Karpas-422 (cell line): ENCODE results near the gene RUNX1. TPM values are rescaled to one million over a fixed set of nuclear protein-coding genes. Genes with fewer than 3 reads are reported as not detected.

Experiments
- DNase-seq: peaks from one replicate; pipeline ENCODE4 v3.0.0-alpha.2; 2015
- H2AFZ ChIP-seq: fragments of 200-600 bp; sonication (generic); 2 replicates; pipeline ENCODE4 v1.6.1; 2014; ENCODE audit warnings: antibody characterized with exemption, low read length, mixed read lengths
- H3K27ac ChIP-seq: fragments of 200-600 bp; sonication (generic); 2 replicates; pipeline ENCODE4 v1.5.1; 2014; ENCODE audit warnings: mild to moderate bottlenecking, low read length, moderate library complexity
- H3K27me3 ChIP-seq: fragments of 200-600 bp; sonication (generic); 2 replicates; pipeline ENCODE4 v1.6.1; 2014; ENCODE audit warnings: low read length, mixed read lengths
- H3K36me3 ChIP-seq: fragments of 200-600 bp; sonication (generic); 2 replicates; pipeline ENCODE4 v1.6.1; 2014; ENCODE audit warnings: low read length, mixed read lengths; ENCODE audit not compliant: insufficient read depth
- H3K4me1 ChIP-seq: fragments of 200-600 bp; sonication (generic); 2 replicates; pipeline ENCODE4 v1.6.1; 2014; ENCODE audit warnings: mild to moderate bottlenecking, low read length, mixed read lengths
- H3K4me2 ChIP-seq: fragments of 200-600 bp; sonication (generic); 2 replicates; pipeline ENCODE4 v1.6.1; 2014; ENCODE audit warnings: low read length, low read depth, mild to moderate bottlenecking; ENCODE audit not compliant: poor library complexity, severe bottlenecking
- H3K4me3 ChIP-seq: fragments of 200-600 bp; sonication (generic); 2 replicates; pipeline ENCODE4 v1.5.1; 2014; ENCODE audit warnings: mild to moderate bottlenecking, antibody characterized with exemption, low read length, mixed read lengths
- H3K79me2 ChIP-seq: fragments of 200-600 bp; sonication (generic); 2 replicates; pipeline ENCODE4 v1.6.1; 2014; ENCODE audit warnings: mild to moderate bottlenecking, low read length, mixed read lengths
- H3K9ac ChIP-seq: fragments of 200-600 bp; sonication (generic); 2 replicates; pipeline ENCODE4 v1.6.0; 2014; ENCODE audit warnings: low read length
- H3K9me2 ChIP-seq: fragments of 200-600 bp; sonication (generic), shearing (Covaris generic); replicated peaks from 2 replicates; pipeline ENCODE4 v1.6.0; 2014; ENCODE audit warnings: mild to moderate bottlenecking, low read length, moderate library complexity; ENCODE audit not compliant: insufficient read depth
- H3K9me3 ChIP-seq: fragments of 300-700, 200-600 bp; sonication (generic); 2 replicates; pipeline ENCODE4 v1.6.1; 2014; ENCODE audit warnings: low read length, mixed read lengths
- H4K20me1 ChIP-seq: fragments of 200-600 bp; sonication (generic); 2 replicates; pipeline ENCODE4 v1.6.1; 2014; ENCODE audit warnings: mild to moderate bottlenecking, antibody characterized with exemption, low read length, low read depth; ENCODE audit not compliant: insufficient read depth
- total RNA-seq: library from RNA; depleted of rRNA; stranded (reverse); fragments of >200 nt; shearing (Covaris generic); gene quantifications from 2 replicates; pipeline ENCODE4 v1.2.3, GENCODE V29; 2014; ENCODE audit warnings: low replicate concordance

The RUNX1 gene
- total RNA-seq, 1 experiment from 2014 or later, result 20.5 TPM

- DNase-seq, result no peak
- 0 out of 2 replicates have a peak, but pooled peaks cover 16% of the 10 kb centered on the region for H4K20me1 ChIP-seq
- H3K27ac ChIP-seq, result no peak overlapping the region
- no peaks in the 10 kb centered on the region for H3K36me3 ChIP-seq
- no peak overlapping the region for H3K4me3 ChIP-seq
- H3K27me3 ChIP-seq, result no peaks in the 10 kb centered on the region
- H3K4me2 ChIP-seq, result no peak overlapping the region
- no peak overlapping the region for H2AFZ ChIP-seq
- H3K4me1 ChIP-seq, result peaks cover 10% of the 10 kb centered on the region
- no peak overlapping the region for H3K9ac ChIP-seq
- no peaks in the 10 kb centered on the region for H3K9me3 ChIP-seq
- no peaks in the 10 kb centered on the region for H3K9me2 ChIP-seq
- H3K79me2 ChIP-seq, result 0 out of 2 replicates have a peak, but pooled peaks cover 4% of the 10 kb centered on the region
Measured at GRCh38 chr21:34928637-34929036, 120.5 kb downstream of the RUNX1 start.

GRCh38 chr21:34927992-34928391 lies 121.1 kb downstream of the RUNX1 start:
- H4K20me1 ChIP-seq, result 0 out of 2 replicates have a peak, but pooled peaks cover 16% of the 10 kb centered on the region
- no peak overlapping the region for H3K4me3 ChIP-seq
- DNase-seq, result no peak
- no peaks in the 10 kb centered on the region for H3K9me2 ChIP-seq
- no peaks in the 10 kb centered on the region for H3K9me3 ChIP-seq
- no peak overlapping the region for H3K4me2 ChIP-seq
- H3K27ac ChIP-seq, result no peak overlapping the region
- no peak overlapping the region for H3K9ac ChIP-seq
- 0 out of 2 replicates have a peak, but pooled peaks cover 4% of the 10 kb centered on the region for H3K79me2 ChIP-seq
- H3K36me3 ChIP-seq, result no peaks in the 10 kb centered on the region
- H2AFZ ChIP-seq, result no peak overlapping the region
- peaks cover 10% of the 10 kb centered on the region for H3K4me1 ChIP-seq
- no peaks in the 10 kb centered on the region for H3K27me3 ChIP-seq

GRCh38 chr21:34926803-34927467 lies 122.2 kb downstream of the RUNX1 start:
- Histone ChIP-seq H3K4me3 (no peak overlapping the region), H3K9ac (no peak overlapping the region), H3K36me3 (no peaks in the 10 kb centered on the region), H2AFZ (no peak overlapping the region), H3K4me1 (peaks cover 10% of the 10 kb centered on the region), H3K27me3 (no peaks in the 10 kb centered on the region), H3K9me2 (no peaks in the 10 kb centered on the region), H4K20me1 (0 out of 2 replicates have a peak, but pooled peaks cover 16% of the 10 kb centered on the region), H3K27ac (no peak overlapping the region), H3K9me3 (no peaks in the 10 kb centered on the region), H3K4me2 (no peak overlapping the region), H3K79me2 (0 out of 2 replicates have a peak, but pooled peaks cover 4% of the 10 kb centered on the region)
- DNase-seq, result no peak

- H2AFZ ChIP-seq, result no peak overlapping the region
- DNase-seq, result no peak
- 0 out of 2 replicates have a peak, but pooled peaks cover 14% of the 10 kb centered on the region for H4K20me1 ChIP-seq
- H3K9me3 ChIP-seq, result no peaks in the 10 kb centered on the region
- 0 out of 2 replicates have a peak, but pooled peaks cover 4% of the 10 kb centered on the region for H3K79me2 ChIP-seq
- H3K4me3 ChIP-seq, result no peak overlapping the region
- no peak overlapping the region for H3K9ac ChIP-seq
- no peak overlapping the region for H3K4me2 ChIP-seq
- no peaks in the 10 kb centered on the region for H3K27me3 ChIP-seq
- no peaks in the 10 kb centered on the region for H3K36me3 ChIP-seq
- H3K4me1 ChIP-seq, result peaks cover 10% of the 10 kb centered on the region
- no peaks in the 10 kb centered on the region for H3K9me2 ChIP-seq
- H3K27ac ChIP-seq, result no peak overlapping the region
Measured at GRCh38 chr21:34925597-34925996, 123.5 kb downstream of the RUNX1 start.

- no peak for DNase-seq
- Histone ChIP-seq H3K9me3 (no peaks in the 10 kb centered on the region), H4K20me1 (0 out of 2 replicates have a peak, but pooled peaks cover 10% of the 10 kb centered on the region), H3K27ac (no peak overlapping the region), H3K9me2 (no peaks in the 10 kb centered on the region), H3K4me3 (no peak overlapping the region), H3K4me2 (no peak overlapping the region), H3K4me1 (peaks cover 10% of the 10 kb centered on the region), H3K79me2 (0 out of 2 replicates have a peak, but pooled peaks cover 4% of the 10 kb centered on the region), H3K27me3 (no peaks in the 10 kb centered on the region), H3K36me3 (no peaks in the 10 kb centered on the region), H3K9ac (no peak overlapping the region), H2AFZ (no peak overlapping the region)
Measured at GRCh38 chr21:34924771-34925419, 124.2 kb downstream of the RUNX1 start.

GRCh38 chr21:34924194-34924593 lies 124.9 kb downstream of the RUNX1 start:
- H3K36me3 ChIP-seq, result no peaks in the 10 kb centered on the region
- H3K9me2 ChIP-seq, result no peaks in the 10 kb centered on the region
- H2AFZ ChIP-seq, result no peak overlapping the region
- H4K20me1 ChIP-seq, result 0 out of 2 replicates have a peak, but pooled peaks cover 12% of the 10 kb centered on the region
- DNase-seq, result no peak
- H3K4me1 ChIP-seq, result peaks cover 10% of the 10 kb centered on the region
- no peak overlapping the region for H3K4me2 ChIP-seq
- no peak overlapping the region for H3K9ac ChIP-seq
- no peak overlapping the region for H3K4me3 ChIP-seq
- no peaks in the 10 kb centered on the region for H3K9me3 ChIP-seq
- H3K27ac ChIP-seq, result no peak overlapping the region
- no peaks in the 10 kb centered on the region for H3K27me3 ChIP-seq
- 0 out of 2 replicates have a peak, but pooled peaks cover 4% of the 10 kb centered on the region for H3K79me2 ChIP-seq

GRCh38 chr21:34923626-34924025 lies 125.5 kb downstream of the RUNX1 start:
- no peak for DNase-seq
- no peak overlapping the region for H2AFZ ChIP-seq
- H3K27ac ChIP-seq, result no peak overlapping the region
- no peaks in the 10 kb centered on the region for H3K27me3 ChIP-seq
- H3K36me3 ChIP-seq, result no peaks in the 10 kb centered on the region
- no peak overlapping the region for H3K9ac ChIP-seq
- H3K4me2 ChIP-seq, result no peak overlapping the region
- 0 out of 2 replicates have a peak, but pooled peaks cover 4% of the 10 kb centered on the region for H3K79me2 ChIP-seq
- H3K4me3 ChIP-seq, result no peak overlapping the region
- 0 out of 2 replicates have a peak, but pooled peaks cover 12% of the 10 kb centered on the region for H4K20me1 ChIP-seq
- no peaks in the 10 kb centered on the region for H3K9me3 ChIP-seq
- no peaks in the 10 kb centered on the region for H3K9me2 ChIP-seq
- peaks cover 10% of the 10 kb centered on the region for H3K4me1 ChIP-seq

GRCh38 chr21:34923202-34923601 lies 125.9 kb downstream of the RUNX1 start:
- Histone ChIP-seq H3K27ac (no peak overlapping the region), H3K9me3 (no peaks in the 10 kb centered on the region), H2AFZ (no peak overlapping the region), H3K36me3 (no peaks in the 10 kb centered on the region), H3K4me1 (peaks cover 10% of the 10 kb centered on the region), H3K9me2 (no peaks in the 10 kb centered on the region), H4K20me1 (0 out of 2 replicates have a peak, but pooled peaks cover 12% of the 10 kb centered on the region), H3K79me2 (0 out of 2 replicates have a peak, but pooled peaks cover 3% of the 10 kb centered on the region), H3K27me3 (no peaks in the 10 kb centered on the region), H3K4me3 (no peak overlapping the region), H3K4me2 (no peak overlapping the region), H3K9ac (no peak overlapping the region)
- DNase-seq, result no peak
